Activated CD4-positive, alpha-beta T cell treated with anti-CD3 and anti-CD28 coated beads for 36 hours (primary cell): ENCODE data around the gene CLOCK. TPM values are rescaled to one million over a fixed set of nuclear protein-coding genes. Genes with fewer than 3 reads are reported as not detected.

Experiments used
- ATAC-seq: fragments of 200-7000 bp; cut with Tn5 transposase; one replicate; pipeline ENCODE4 v1.10.0; 2021; ENCODE audit warnings: mild to moderate bottlenecking, moderate library complexity
- CTCF ChIA-PET: fragments of 350-600 bp; sonication (Branson Sonifier 250); formaldehyde crosslinking; loops from one replicate; lab custom pipeline; 2021; ENCODE audit warnings: antibody characterized with exemption; lab: Charles Lee
- POLR2A ChIA-PET: fragments of 350-600 bp; sonication (Branson Sonifier 250); formaldehyde crosslinking; loops from one replicate; lab custom pipeline; 2021; ENCODE audit warnings: antibody characterized with exemption, inconsistent platforms; lab: Charles Lee
- DNase-seq: peaks from one replicate; pipeline ENCODE4 v3.0.0-alpha.2; 2020
- H3K27ac Mint-ChIP-seq: one replicate; pipeline ENCODE4 v1.8.0; 2021; ENCODE audit warnings: mixed read lengths
- H3K27me3 Mint-ChIP-seq: one replicate; pipeline ENCODE4 v1.8.0; 2021; ENCODE audit warnings: mixed read lengths
- H3K36me3 Mint-ChIP-seq: one replicate; pipeline ENCODE4 v1.8.0; 2021; ENCODE audit warnings: low read depth, mixed read lengths
- H3K4me1 Mint-ChIP-seq: one replicate; pipeline ENCODE4 v1.8.0; 2021; ENCODE audit warnings: mixed read lengths
- H3K4me3 Mint-ChIP-seq: one replicate; pipeline ENCODE4 v1.8.0; 2021; ENCODE audit warnings: mild to moderate bottlenecking, moderate library complexity, mixed read lengths
- H3K9me3 Mint-ChIP-seq: one replicate; pipeline ENCODE4 v1.8.0; 2021; ENCODE audit warnings: low read depth, mixed read lengths
- intact Hi-C, 2 experiments: fragments of 100-400 bp; cut with DNase I in 1 of 2; cut with micrococcal nuclease in 1 of 2; formaldehyde crosslinking; loops; one replicate each; pipeline versions ENCODE4 v1.14.2 to v1.15.1; 2022 to 2024; cut with DNase I, micrococcal nuclease
- total RNA-seq, 2 experiments: library from RNA; stranded (reverse); gene quantifications; one replicate each; pipeline ENCODE4 v1.2.3, GENCODE V29; 2021

Gene CLOCK
- total RNA-seq, 2 experiments from 2014 or later = 10.4 to 13.3 TPM

DNA sequence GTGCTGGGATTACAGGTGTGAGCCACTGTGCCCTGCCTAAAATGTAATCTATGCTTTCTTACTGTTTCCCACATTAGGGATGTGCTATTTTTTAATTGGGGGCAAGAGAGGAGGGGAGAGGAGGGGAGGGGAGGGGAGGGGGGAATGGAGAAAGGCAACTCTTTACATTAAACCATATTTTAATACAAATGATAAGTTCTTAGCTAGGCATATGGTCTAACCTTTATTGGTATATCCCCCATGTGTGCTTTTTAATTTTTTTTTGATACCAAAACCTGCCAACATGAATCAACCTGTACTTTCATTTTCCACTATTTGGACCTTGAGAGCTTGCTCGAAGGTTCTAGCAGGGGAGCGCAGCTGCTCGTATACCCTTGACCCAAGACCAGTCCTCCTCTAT is 6.4 kb downstream of the CLOCK start:
- Mint-ChIP-seq H3K4me3 (no peak overlapping the region), H3K9me3 (no peaks in the 10 kb centered on the region), H3K27me3 (no peaks in the 10 kb centered on the region), H3K27ac (no peak overlapping the region), H3K36me3 (peaks cover 7% of the 10 kb centered on the region), H3K4me1 (peaks cover 47% of the 10 kb centered on the region)
- intact Hi-C loops = no loop called here
- DNase-seq = no peak
- no peak for ATAC-seq
- POLR2A ChIA-PET = no interaction called here
- CTCF ChIA-PET = no interaction called here

DNA sequence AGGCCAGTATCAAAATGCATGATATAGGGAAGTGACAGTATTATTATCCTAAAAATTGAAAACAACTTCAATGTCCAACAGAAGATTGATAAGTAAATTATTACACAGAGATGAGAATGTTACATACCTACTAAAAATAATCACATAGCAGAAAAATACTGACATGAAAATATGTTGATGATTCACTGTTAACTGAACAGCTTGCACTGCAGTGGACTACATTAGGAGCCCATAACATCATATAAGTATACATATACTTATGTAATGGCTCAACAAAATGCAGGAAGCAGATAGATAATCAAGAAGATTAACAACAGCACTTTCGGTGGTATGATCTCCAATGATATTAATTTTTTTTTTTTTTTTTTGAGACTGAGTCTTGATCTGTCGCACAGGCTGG is 7.1 kb downstream of the CLOCK start:
- Mint-ChIP-seq H3K36me3 (peaks cover 7% of the 10 kb centered on the region), H3K27ac (no peak overlapping the region), H3K27me3 (no peaks in the 10 kb centered on the region), H3K9me3 (no peaks in the 10 kb centered on the region), H3K4me1 (peaks cover 42% of the 10 kb centered on the region), H3K4me3 (no peak overlapping the region)
- intact Hi-C loops = no loop called here
- DNase-seq (no peak), ATAC-seq (no peak)
- CTCF ChIA-PET = no interaction called here
- POLR2A ChIA-PET = no interaction called here

GRCh38 chr4:55538531-55538930 is 8.2 kb downstream of the CLOCK start:
- H3K4me1 Mint-ChIP-seq = peaks cover 33% of the 10 kb centered on the region
- H3K36me3 Mint-ChIP-seq = peaks cover 14% of the 10 kb centered on the region
- no peaks in the 10 kb centered on the region for H3K27me3 Mint-ChIP-seq
- ATAC-seq (no peak), DNase-seq (no peak)
- intact Hi-C loops = loop anchor here in 1 of 2 experiments (1.0 kb wide), 1 partner anchor 8 kb away; the partner anchor contains the start of gene CLOCK
- H3K9me3 Mint-ChIP-seq = peaks cover 6% of the 10 kb centered on the region
- POLR2A ChIA-PET = no interaction called here
- CTCF ChIA-PET = no interaction called here
- H3K4me3 Mint-ChIP-seq = no peak overlapping the region
- H3K27ac Mint-ChIP-seq = no peak overlapping the region

GRCh38 chr4:55534306-55534705 is 12.4 kb downstream of the CLOCK start:
- ChIA-PET POLR2A (no interaction called here), CTCF (no interaction called here)
- no peak overlapping the region for H3K27ac Mint-ChIP-seq
- no peak for ATAC-seq
- no peaks in the 10 kb centered on the region for H3K27me3 Mint-ChIP-seq
- H3K4me1 Mint-ChIP-seq = peaks cover 16% of the 10 kb centered on the region
- no peak for DNase-seq
- intact Hi-C loops = no loop called here
- peaks cover 26% of the 10 kb centered on the region for H3K9me3 Mint-ChIP-seq
- H3K4me3 Mint-ChIP-seq = no peak overlapping the region
- peaks cover 39% of the 10 kb centered on the region for H3K36me3 Mint-ChIP-seq

DNA sequence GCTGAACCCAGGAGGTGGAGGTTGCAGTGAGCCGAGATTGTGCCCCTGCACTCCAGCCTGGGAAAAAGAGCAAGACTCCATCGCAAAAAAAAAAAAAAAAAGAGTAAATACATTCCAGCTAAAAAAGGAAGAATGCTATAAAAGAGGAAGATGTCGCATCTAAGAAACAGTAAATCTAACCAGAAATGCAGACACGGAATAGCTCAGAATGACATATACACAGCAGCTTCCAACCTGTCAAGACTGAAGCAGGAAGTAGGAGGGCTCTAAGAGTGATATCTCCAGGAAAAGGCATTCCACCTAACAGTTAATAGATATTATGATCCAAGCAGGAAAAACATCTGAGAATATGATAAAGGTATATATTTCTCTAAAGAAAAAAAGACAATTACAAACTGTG is 16.0 kb downstream of the CLOCK start:
- Mint-ChIP-seq H3K27ac (no peak overlapping the region), H3K36me3 (peaks cover 39% of the 10 kb centered on the region), H3K4me3 (no peak overlapping the region), H3K27me3 (no peaks in the 10 kb centered on the region), H3K9me3 (peaks cover 26% of the 10 kb centered on the region), H3K4me1 (peaks cover 7% of the 10 kb centered on the region)
- intact Hi-C loops = no loop called here
- DNase-seq = no peak
- POLR2A ChIA-PET = no interaction called here
- CTCF ChIA-PET = interaction anchor here (0.8 kb wide), 1 partner anchor 27 kb away, joined by 4 read pairs; no protein-coding TSS in a partner anchor
- no peak for ATAC-seq

- peaks cover 39% of the 10 kb centered on the region for H3K36me3 Mint-ChIP-seq
- peaks cover 26% of the 10 kb centered on the region for H3K9me3 Mint-ChIP-seq
- ATAC-seq (no peak), DNase-seq (no peak)
- H3K4me3 Mint-ChIP-seq = no peak overlapping the region
- H3K4me1 Mint-ChIP-seq = peaks cover 7% of the 10 kb centered on the region
- POLR2A ChIA-PET = no interaction called here
- H3K27ac Mint-ChIP-seq = no peak overlapping the region
- intact Hi-C loops = no loop called here
- no peaks in the 10 kb centered on the region for H3K27me3 Mint-ChIP-seq
- CTCF ChIA-PET = interaction anchor here (0.8 kb wide), 1 partner anchor 26 kb away, joined by 4 read pairs; no protein-coding TSS in a partner anchor
Measured at GRCh38 chr4:55530167-55530566, 16.5 kb downstream of the CLOCK start.

- Mint-ChIP-seq H3K9me3 (peaks cover 20% of the 10 kb centered on the region), H3K4me3 (no peak overlapping the region), H3K27me3 (no peaks in the 10 kb centered on the region), H3K27ac (no peak overlapping the region), H3K36me3 (peaks cover 34% of the 10 kb centered on the region), H3K4me1 (peaks cover 10% of the 10 kb centered on the region)
- ChIA-PET POLR2A (no interaction called here), CTCF (interaction anchor here (0.8 kb wide), 1 partner anchor 11 kb away, joined by 5 read pairs; no protein-coding TSS in a partner anchor)
- ATAC-seq (no peak), DNase-seq (no peak)
- intact Hi-C loops = no loop called here
Measured at GRCh38 chr4:55528491-55528890, 18.2 kb downstream of the CLOCK start.

- peaks cover 10% of the 10 kb centered on the region for H3K4me1 Mint-ChIP-seq
- no peak overlapping the region for H3K4me3 Mint-ChIP-seq
- ATAC-seq = no peak
- peaks cover 7% of the 10 kb centered on the region for H3K9me3 Mint-ChIP-seq
- no peaks in the 10 kb centered on the region for H3K27me3 Mint-ChIP-seq
- intact Hi-C loops = no loop called here
- POLR2A ChIA-PET = no interaction called here
- CTCF ChIA-PET = interaction anchor here (0.6 kb wide), 1 partner anchor 82 kb away, joined by 5 read pairs; no protein-coding TSS in a partner anchor
- no peak for DNase-seq
- peaks cover 19% of the 10 kb centered on the region for H3K36me3 Mint-ChIP-seq
- peak overlapping the region; percentile 37 for H3K27ac Mint-ChIP-seq
Measured at GRCh38 chr4:55524844-55525571, 21.7 kb downstream of the CLOCK start.

DNA sequence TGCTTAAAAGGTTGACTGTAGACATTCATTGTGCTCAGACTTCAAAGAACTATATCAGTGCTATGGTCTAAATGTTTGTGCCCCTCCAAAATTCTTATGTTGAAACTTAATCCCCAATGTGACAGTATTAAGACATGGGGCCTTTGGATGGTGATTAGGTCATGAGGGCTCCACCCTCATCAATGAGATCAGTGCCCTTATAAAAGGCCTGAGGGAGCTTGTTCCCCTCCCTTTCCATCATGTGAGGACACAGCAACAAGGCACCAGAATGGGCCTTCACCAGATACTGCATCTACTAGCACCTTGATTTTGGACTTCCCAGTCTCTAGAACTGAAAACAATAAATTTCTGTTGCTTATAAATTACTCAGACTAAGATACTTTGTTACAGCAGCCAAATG is 28.3 kb downstream of the CLOCK start:
- no peak for DNase-seq
- POLR2A ChIA-PET = no interaction called here
- peaks cover 7% of the 10 kb centered on the region for H3K4me1 Mint-ChIP-seq
- H3K4me3 Mint-ChIP-seq = no peak overlapping the region
- CTCF ChIA-PET = interaction anchor here (0.5 to 1.4 kb wide), 3 partner anchors 12 to 427 kb away, joined by 3 to 4 read pairs (median 3); no protein-coding TSS in a partner anchor
- no peak overlapping the region for H3K27ac Mint-ChIP-seq
- H3K36me3 Mint-ChIP-seq = peaks cover 13% of the 10 kb centered on the region
- intact Hi-C loops = no loop called here
- ATAC-seq = no peak
- H3K9me3 Mint-ChIP-seq = peaks cover 6% of the 10 kb centered on the region
- no peaks in the 10 kb centered on the region for H3K27me3 Mint-ChIP-seq

DNA sequence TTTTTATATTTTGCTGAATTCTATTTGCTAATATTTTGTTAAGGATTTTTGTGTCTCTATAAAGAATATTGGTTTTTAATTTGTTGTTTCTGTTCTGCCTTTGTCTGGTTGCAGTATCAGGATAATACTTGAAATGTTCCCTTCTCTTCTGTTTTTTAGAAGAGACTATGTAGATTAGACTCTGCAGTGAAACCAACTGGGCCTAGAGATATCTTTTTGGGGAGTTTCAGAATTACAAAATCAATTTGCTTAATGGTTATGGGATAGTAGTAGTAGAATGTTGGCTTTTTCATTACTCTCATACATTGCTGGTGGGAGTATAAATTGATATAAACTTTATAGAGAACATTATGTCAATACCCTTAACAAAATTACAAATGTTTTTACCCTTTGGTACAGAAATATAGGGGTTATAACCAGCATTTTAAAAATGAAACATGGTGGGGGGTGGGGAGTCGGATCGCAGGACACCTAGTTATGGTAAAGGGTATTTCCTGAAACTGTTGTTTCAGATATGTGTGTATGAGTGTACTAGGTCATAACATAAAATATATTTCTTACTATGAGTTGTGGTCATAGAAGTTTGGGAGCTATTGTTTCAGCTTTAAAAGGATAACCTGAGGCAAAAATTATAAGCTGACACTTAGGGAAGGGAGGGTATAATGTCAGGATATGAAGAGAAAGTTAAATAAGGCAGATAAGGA is 29.0 kb downstream of the CLOCK start:
- intact Hi-C loops = no loop called here
- Mint-ChIP-seq H3K27ac (no peak overlapping the region), H3K4me1 (peaks cover 7% of the 10 kb centered on the region), H3K4me3 (no peak overlapping the region), H3K9me3 (peaks cover 6% of the 10 kb centered on the region), H3K27me3 (no peaks in the 10 kb centered on the region), H3K36me3 (peaks cover 14% of the 10 kb centered on the region)
- DNase-seq = no peak
- ChIA-PET POLR2A (no interaction called here), CTCF (interaction anchor here (0.5 to 1.4 kb wide), 3 partner anchors 11 to 426 kb away, joined by 3 to 4 read pairs (median 3); no protein-coding TSS in a partner anchor)
- ATAC-seq = no peak

- peaks cover 7% of the 10 kb centered on the region for H3K36me3 Mint-ChIP-seq
- peaks cover 24% of the 10 kb centered on the region for H3K4me1 Mint-ChIP-seq
- ChIA-PET CTCF (no interaction called here), POLR2A (no interaction called here)
- intact Hi-C loops = no loop called here
- no peaks in the 10 kb centered on the region for H3K9me3 Mint-ChIP-seq
- ATAC-seq (no peak), DNase-seq (no peak)
- no peak overlapping the region for H3K27ac Mint-ChIP-seq
- no peaks in the 10 kb centered on the region for H3K27me3 Mint-ChIP-seq
- H3K4me3 Mint-ChIP-seq = no peak overlapping the region
Measured at GRCh38 chr4:55512922-55513571, 33.7 kb downstream of the CLOCK start.
